Stomach smooth muscle (tissue), 2 donors: ENCODE results near the gene MYL5.

Source experiments
- H3K27ac ChIP-seq: one replicate; pipeline ENCODE4 v1.7.0; 2013; ENCODE audit warnings: mild to moderate bottlenecking, low read length, inconsistent platforms
- H3K27me3 ChIP-seq, 2 donors: one replicate each; pipeline ENCODE4 v1.7.0; 2013; ENCODE audit warnings: low read length in 2 of 2; ENCODE audit not compliant: insufficient read depth in 2 of 2, control insufficient read depth in 1 of 2
- H3K36me3 ChIP-seq, 2 donors: one replicate each; pipeline ENCODE4 v1.7.0; 2013; ENCODE audit warnings: low read length in 2 of 2; ENCODE audit not compliant: control insufficient read depth in 2 of 2, insufficient read depth in 2 of 2
- H3K4me1 ChIP-seq: one replicate; pipeline ENCODE4 v1.7.0; 2013; ENCODE audit warnings: low read length; ENCODE audit not compliant: control insufficient read depth, insufficient read depth
- H3K4me3 ChIP-seq, 2 donors: one replicate each; pipeline ENCODE4 v1.7.0; 2013; ENCODE audit warnings: low read length in 2 of 2
- H3K9ac ChIP-seq, 2 donors: one replicate each; pipeline ENCODE4 v1.7.0; 2013; ENCODE audit warnings: low read length in 2 of 2, mild to moderate bottlenecking in 1 of 2
- H3K9me3 ChIP-seq, 2 donors: one replicate each; pipeline ENCODE4 v1.7.0; 2013; ENCODE audit warnings: low read length in 2 of 2; ENCODE audit not compliant: control insufficient read depth in 2 of 2
- donor health status: healthy.
- donor health status: Pancreatic carcinoma.

The MYL5 gene

GRCh38 chr4:677431-678293 is 3.3 kb downstream of the MYL5 start:
- Histone ChIP-seq H3K9me3 (no peaks in the 10 kb centered on the region), H3K27me3 (peaks cover 23 to 27% of the 10 kb centered on the region in 2 donors), H3K4me1 (peaks cover 36% of the 10 kb centered on the region), H3K4me3 (no peak overlapping the region), H3K9ac (no peak overlapping the region), H3K27ac (no peak overlapping the region), H3K36me3 (no peaks in the 10 kb centered on the region)

GRCh38 chr4:678331-679103 is 4.2 kb downstream of the MYL5 start:
- Histone ChIP-seq H3K36me3 (no peaks in the 10 kb centered on the region), H3K27ac (no peak overlapping the region), H3K27me3 (peaks cover 28 to 30% of the 10 kb centered on the region in 2 donors), H3K9me3 (no peaks in the 10 kb centered on the region), H3K4me3 (no peak overlapping the region), H3K9ac (no peak overlapping the region), H3K4me1 (peaks cover 30% of the 10 kb centered on the region)

- Histone ChIP-seq H3K9ac (no peak overlapping the region), H3K27me3 (peaks cover 30% of the 10 kb centered on the region in 2 donors), H3K9me3 (no peaks in the 10 kb centered on the region), H3K27ac (no peak overlapping the region), H3K4me1 (peaks cover 30% of the 10 kb centered on the region), H3K36me3 (no peaks in the 10 kb centered on the region), H3K4me3 (no peak overlapping the region)
Observed at GRCh38 chr4:679104-679481, 4.8 kb downstream of the MYL5 start.

GRCh38 chr4:679629-680028 is 5.3 kb downstream of the MYL5 start:
- H3K9me3 ChIP-seq, result no peaks in the 10 kb centered on the region
- H3K4me1 ChIP-seq, result peaks cover 30% of the 10 kb centered on the region
- no peak overlapping the region for H3K4me3 ChIP-seq
- no peak overlapping the region for H3K27ac ChIP-seq
- no peak overlapping the region for H3K9ac ChIP-seq
- H3K27me3 ChIP-seq, result peaks cover 30% of the 10 kb centered on the region in 2 donors
- no peaks in the 10 kb centered on the region for H3K36me3 ChIP-seq

- Histone ChIP-seq H3K9me3 (no peaks in the 10 kb centered on the region), H3K4me3 (no peak overlapping the region), H3K36me3 (no peaks in the 10 kb centered on the region), H3K27me3 (peaks cover 30% of the 10 kb centered on the region in 2 donors), H3K4me1 (peaks cover 26% of the 10 kb centered on the region), H3K27ac (no peak overlapping the region), H3K9ac (no peak overlapping the region)
Observed at GRCh38 chr4:680091-680490, 5.7 kb downstream of the MYL5 start.

DNA sequence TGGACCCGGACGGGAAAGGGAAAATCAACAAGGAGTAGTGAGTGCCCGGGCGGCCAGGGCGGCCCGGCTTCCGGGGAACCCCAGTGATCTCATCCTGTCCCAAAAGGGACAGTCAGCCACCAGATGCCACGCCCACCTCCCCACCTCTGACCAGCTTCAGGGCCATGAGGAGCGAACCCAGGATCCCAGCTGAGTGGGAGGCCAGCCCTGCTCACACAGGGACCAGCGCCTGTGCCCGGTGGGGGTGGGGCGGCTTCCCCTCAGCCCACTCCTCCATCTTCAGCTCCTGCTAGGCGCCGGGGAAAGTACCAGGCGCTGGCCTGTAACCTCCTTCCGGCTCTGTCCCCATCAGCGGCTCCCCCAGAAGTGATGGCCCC is 6.2 kb downstream of the MYL5 start:
- no peaks in the 10 kb centered on the region for H3K9me3 ChIP-seq
- peak overlapping the region; percentile 8 to 63 for H3K4me3 ChIP-seq
- peaks cover 22% of the 10 kb centered on the region for H3K4me1 ChIP-seq
- no peak overlapping the region for H3K27ac ChIP-seq
- H3K9ac ChIP-seq, result no peak overlapping the region
- no peaks in the 10 kb centered on the region for H3K36me3 ChIP-seq
- H3K27me3 ChIP-seq, result peaks cover 30% of the 10 kb centered on the region in 2 donors

- Histone ChIP-seq H3K27ac (no peak overlapping the region), H3K9me3 (no peaks in the 10 kb centered on the region), H3K36me3 (no peaks in the 10 kb centered on the region), H3K27me3 (peaks cover 30% of the 10 kb centered on the region in 2 donors), H3K4me3 (peak overlapping the region; percentile 8 to 63), H3K4me1 (peaks cover 19% of the 10 kb centered on the region), H3K9ac (no peak overlapping the region)
Observed at GRCh38 chr4:680928-681645, 6.7 kb downstream of the MYL5 start.

DNA sequence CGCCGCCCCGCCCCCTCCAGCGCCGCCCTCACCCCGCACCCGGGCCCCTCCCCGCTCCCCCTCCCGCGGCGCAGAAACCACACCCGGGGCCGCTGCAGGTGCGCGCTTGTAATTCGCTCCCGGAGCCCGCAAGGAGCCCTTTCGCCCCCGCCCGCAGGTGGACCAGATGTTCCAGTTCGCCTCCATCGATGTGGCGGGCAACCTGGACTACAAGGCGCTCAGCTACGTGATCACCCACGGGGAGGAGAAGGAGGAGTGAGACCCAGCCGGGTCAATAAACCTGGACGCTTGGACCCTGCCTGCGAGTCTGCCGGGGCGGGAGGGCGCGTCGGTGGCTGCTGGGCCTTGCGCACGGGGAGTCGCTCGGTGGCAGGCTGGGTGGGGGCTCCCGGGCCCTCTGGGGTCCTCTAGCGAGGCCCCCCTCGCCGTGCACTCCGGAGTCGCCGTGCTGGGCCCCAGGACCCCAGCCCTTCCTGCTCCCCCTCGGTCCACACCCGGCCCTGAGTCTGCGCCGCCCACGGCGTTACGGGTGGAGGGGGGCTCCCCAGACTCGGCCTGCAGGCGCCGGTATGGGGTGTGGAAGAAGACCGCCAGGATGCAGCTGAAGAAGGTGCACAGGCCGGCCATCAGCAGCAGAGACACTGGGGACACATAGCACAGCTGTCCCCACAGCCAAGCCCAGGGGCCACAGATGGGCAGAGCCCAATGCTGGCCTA is 7.6 kb downstream of the MYL5 start:
- peak overlapping the region in 1 of 2 donors; percentile 44 for H3K4me3 ChIP-seq
- peaks cover 30% of the 10 kb centered on the region in 2 donors for H3K27me3 ChIP-seq
- no peaks in the 10 kb centered on the region for H3K36me3 ChIP-seq
- H3K4me1 ChIP-seq, result peaks cover 23% of the 10 kb centered on the region
- no peak overlapping the region for H3K27ac ChIP-seq
- H3K9me3 ChIP-seq, result no peaks in the 10 kb centered on the region
- H3K9ac ChIP-seq, result no peak overlapping the region

DNA sequence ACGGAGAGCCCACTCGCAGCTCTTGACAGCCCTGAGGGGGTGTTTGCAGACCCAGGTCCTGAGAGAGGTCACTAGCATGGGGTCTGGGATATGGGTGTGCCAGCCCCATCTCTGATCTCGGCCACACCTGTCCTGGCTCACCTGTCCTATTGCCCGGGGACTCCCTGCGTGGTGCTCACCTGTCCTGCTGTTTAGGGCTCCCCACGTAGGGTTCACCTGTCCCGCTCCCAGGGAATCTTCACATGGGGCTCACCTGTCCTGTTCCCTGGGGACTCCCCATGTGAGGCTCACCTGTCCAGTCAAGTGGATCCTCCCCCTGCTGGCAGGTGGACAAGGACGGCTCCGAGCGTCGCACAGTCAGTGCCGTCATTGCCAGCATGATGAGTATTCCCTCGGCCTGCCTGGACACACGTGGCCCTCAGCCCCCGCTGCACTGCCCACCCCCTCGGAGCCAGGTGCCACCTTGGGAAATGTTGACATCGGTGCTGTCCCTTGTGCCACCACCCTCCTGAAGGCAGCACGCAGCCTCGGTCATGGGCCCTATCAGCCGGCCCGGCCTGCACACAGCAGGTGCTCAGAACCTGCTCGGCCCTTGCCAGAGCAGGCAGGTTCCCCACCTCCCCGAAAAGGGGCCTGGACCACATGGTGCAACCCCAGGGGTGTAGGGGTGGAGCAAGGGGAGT is 8.3 kb downstream of the MYL5 start:
- Histone ChIP-seq H3K36me3 (no peaks in the 10 kb centered on the region), H3K4me3 (no peak overlapping the region), H3K9me3 (no peaks in the 10 kb centered on the region), H3K27me3 (peaks cover 30% of the 10 kb centered on the region in 2 donors), H3K27ac (no peak overlapping the region), H3K4me1 (peaks cover 28% of the 10 kb centered on the region), H3K9ac (no peak overlapping the region)
